Measurements from ENCODE around the gene FLNC. TPM values are rescaled to one million over a fixed set of nuclear protein-coding genes. Genes with fewer than 3 reads are reported as not detected.

FLNC gene
- total RNA-seq, 4 donors from 2014 or later = 4.2 to 23.1 (median 6.5) TPM

GRCh38 chr7:128861957-128862570, 31.9 kb downstream of the FLNC start:
- no peak for DNase-seq
- H3K27ac ChIP-seq = peak overlapping the region in 3 of 4 donors; percentile 77 to 87 (median 84)
- peaks cover 0 to 24% (median 0%) of the 10 kb centered on the region in 4 donors for H3K4me1 ChIP-seq
- no peaks in the 10 kb centered on the region for H3K9me3 ChIP-seq
- peak overlapping the region in 3 of 4 donors; percentile 80 to 88 (median 84) for H3K4me3 ChIP-seq
- H3K27me3 ChIP-seq = no peaks in the 10 kb centered on the region
- H3K36me3 ChIP-seq = peaks cover 0 to 14% (median 0%) of the 10 kb centered on the region in 3 donors
- TF ChIP-seq CTCF (IDR thresholded peaks at IDR 0.05) (no peak), POLR2A (IDR thresholded peaks at IDR 0.05) (no peak)

GRCh38 chr7:128862571-128863432, 32.6 kb downstream of the FLNC start, which contains the start of gene ATP6V1F:
ATP6V1F (plus strand) TSS chr7:128862856; CDS start chr7:128862905, 49 bp downstream.
- Histone ChIP-seq H3K9me3 (no peaks in the 10 kb centered on the region), H3K36me3 (peaks cover 0 to 14% (median 0%) of the 10 kb centered on the region in 3 donors), H3K27me3 (no peaks in the 10 kb centered on the region), H3K4me3 (peak within 1 kb of the TSS; percentile 50 to 88 (median 82)), H3K4me1 (peaks cover 0 to 24% (median 0%) of the 10 kb centered on the region in 4 donors), H3K27ac (peak within 1 kb of the TSS; percentile 69 to 87 (median 80))
- TF ChIP-seq POLR2A (IDR thresholded peaks at IDR 0.05) (peak; percentile 71 to 85), CTCF (IDR thresholded peaks at IDR 0.05) (peak in 3 of 6 experiments; percentile 26 to 36 (median 33))
- DNase-seq = peak; percentile 95 to 99 (median 99)

GRCh38 chr7:128863433-128863989, 33.3 kb downstream of the FLNC start:
- TF ChIP-seq POLR2A (IDR thresholded peaks at IDR 0.05) (peak in 1 of 2 donors; percentile 11), CTCF (IDR thresholded peaks at IDR 0.05) (peak in 4 of 6 experiments; percentile 32 to 64 (median 60))
- Histone ChIP-seq H3K4me3 (peak overlapping the region; percentile 50 to 88 (median 82)), H3K36me3 (peaks cover 0 to 14% (median 0%) of the 10 kb centered on the region in 3 donors), H3K9me3 (no peaks in the 10 kb centered on the region), H3K27ac (peak overlapping the region; percentile 69 to 87 (median 80)), H3K4me1 (peaks cover 0 to 29% (median under 1%) of the 10 kb centered on the region in 4 donors), H3K27me3 (no peaks in the 10 kb centered on the region)
- peak; percentile 21 to 64 (median 61) for DNase-seq

- TF ChIP-seq POLR2A (IDR thresholded peaks at IDR 0.05) = no peak
- TF ChIP-seq CTCF (IDR thresholded peaks at IDR 0.05) = no peak
- no peak overlapping the region for H3K27ac ChIP-seq
- H3K4me1 ChIP-seq = peaks cover 0 to 37% (median 10%) of the 10 kb centered on the region in 4 donors
- no peak for DNase-seq
- H3K4me3 ChIP-seq = no peak overlapping the region
- peaks cover 0 to 14% (median 0%) of the 10 kb centered on the region in 3 donors for H3K36me3 ChIP-seq
- no peaks in the 10 kb centered on the region for H3K27me3 ChIP-seq
- H3K9me3 ChIP-seq = no peaks in the 10 kb centered on the region
These were observed 35.1 kb downstream of the FLNC start for GRCh38 chr7:128865303-128865702.
